GM23248 (cell line): ENCODE results near the gene MICOS13.
"Not testable (repeated sequence)": the region's sequence is repeated elsewhere in the genome, so short reads cannot be mapped to it uniquely, and the experiment has no call there.

ENCODE experiments used
- EZH2 ChIP-seq: fragments of 200-600 bp; sonication (generic); IDR thresholded peaks from 2 replicates; pipeline ENCODE4 v1.6.1; 2018; ENCODE audit warnings: antibody characterized with exemption, mild to moderate bottlenecking; ENCODE audit not compliant: insufficient read depth, poor library complexity, severe bottlenecking
- EZH2phosphoT487 ChIP-seq: fragments of 200-600 bp; sonication (generic); IDR thresholded peaks from 2 replicates; pipeline ENCODE4 v1.6.1; 2018; ENCODE audit warnings: antibody characterized with exemption, moderate library complexity, mild to moderate bottlenecking, low read depth; ENCODE audit not compliant: insufficient read depth

- not testable (repeated sequence) for TF ChIP-seq EZH2phosphoT487, EZH2
Measured at GRCh38 chr19:5688262-5688881, 8.1 kb upstream of the MICOS13 start.
